Heart left ventricle (tissue), 13 donors: ENCODE results near the gene CD160.

Experiments used
- CTCF ChIP-seq, 12 donors: fragments of 200-600 bp; sonication (generic) in 4 of 12; IDR thresholded peaks; one replicate each; pipeline versions ENCODE4 v1.5.0 to v1.8.0; 2018 to 2022; ENCODE audit warnings: antibody characterized with exemption in 12 of 12, mild to moderate bottlenecking in 5 of 12
- POLR2A ChIP-seq, 2 donors: fragments of 450-650 bp; IDR thresholded peaks; one replicate each; pipeline ENCODE4 v1.6.1; 2017; ENCODE audit warnings: antibody characterized with exemption in 2 of 2, mild to moderate bottlenecking in 2 of 2, moderate library complexity in 2 of 2
- donor health status: ischemic (EF 13 %, LVEDD 7.1; RV severe dilation, severe dysfunction).
- donor health status: DM: no; HTN: yes; CAD: no.
- donor health status: DM: no; HTN: no; CAD: no.
- donor health status: ischemic (EF 25% LVEDD 6.9; RV normal size, moderate dysfunction).
- donor health status: ischemic (EF 25% LVEDD 5.7; RV mildly dilated, moderate dysfunction).
- donor health status: ischemic (EF 35%, LVEDD 5.7; RV mildly dilated, moderate dysfunction).
- donor health status: nonischemic (EF 11% LVEDD 7.7; RV severe dilation, severe dysfunction).
- donor health status: DM: yes; HTN: yes; CAD: no.
- donor health status: PGD.
- donor health status: ischemic (EF 29% LVEDD 5.4; RV normal size, mild dysfunction).
- donor health status: nonischemic (EF 23%, LVEDD 6.1; RV moderate dilation, normal function).

DNA sequence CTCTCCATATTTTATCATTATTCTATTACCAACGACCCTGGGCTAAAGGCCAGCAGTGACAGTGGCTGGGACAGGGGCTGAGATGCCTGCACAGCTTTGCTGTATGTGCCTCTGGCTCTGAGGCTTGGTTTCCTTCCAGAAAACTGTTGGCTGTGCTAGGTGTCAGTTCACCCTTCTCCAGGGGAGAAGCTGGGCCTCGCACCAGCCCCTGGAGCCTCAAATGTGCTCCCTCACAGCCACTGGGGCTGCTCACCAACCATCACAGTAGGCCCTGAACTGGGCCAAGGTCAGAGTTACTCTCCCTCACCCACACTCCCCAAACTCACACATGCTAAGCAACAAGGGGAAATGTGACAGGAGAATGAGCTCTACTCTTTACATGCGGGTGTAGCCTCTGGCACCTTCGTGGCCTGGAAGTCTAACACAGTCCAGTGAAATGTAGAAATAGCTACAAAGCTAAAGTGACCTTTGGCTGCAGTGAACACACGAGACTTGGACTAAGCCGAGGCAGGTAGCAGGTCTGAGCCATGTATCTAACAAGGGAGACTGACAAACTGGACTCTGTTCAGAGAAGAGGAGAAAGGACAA, 4.7 kb upstream of the CD160 start:
- TF ChIP-seq CTCF (IDR thresholded peaks at IDR 0.05): no peak
- no peak for TF ChIP-seq POLR2A (IDR thresholded peaks at IDR 0.05)
